SK-N-SH (cell line): Measurements from ENCODE around the gene SNX3. TPM values are rescaled to one million over a fixed set of nuclear protein-coding genes. Genes with fewer than 3 reads are reported as not detected.

ENCODE experiments used
- CTCF ChIA-PET: fragments of 300-600, 350-600 bp; formaldehyde crosslinking; extraction: SDS; loops from one replicate; lab custom pipeline; 2021; lab: Yijun Ruan, JAX
- POLR2A ChIA-PET: fragments of 350-600 bp; sonication (Branson Sonifier 250); formaldehyde crosslinking; extraction: SDS; loops from one replicate; lab custom pipeline; 2020; ENCODE audit warnings: antibody characterized with exemption, inconsistent platforms; lab: Yijun Ruan, JAX
- DNase-seq: peaks from one replicate; pipeline ENCODE4 v3.0.0; 2012
- H2AFZ ChIP-seq: fragments of 200-600 bp; sonication (generic); 2 replicates; pipeline ENCODE4 v1.8.1; 2016; ENCODE audit warnings: antibody characterized with exemption, mild to moderate bottlenecking, low read depth
- H3F3A ChIP-seq: fragments of 200-600 bp; sonication (generic); replicated peaks from 2 replicates; pipeline ENCODE3; 2016; ENCODE audit warnings: antibody characterized with exemption, mild to moderate bottlenecking; ENCODE audit not compliant: insufficient read depth
- H3K27ac ChIP-seq, 2 experiments: fragments of 200-500 bp in 1 of 2; fragments of 200-600 bp in 1 of 2; sonication (Bioruptor generic) in 1 of 2; sonication (generic), shearing (Covaris generic) in 1 of 2; 2 replicates each; pipeline versions ENCODE4 v1.5.1 to v1.6.1; 2014 to 2016; ENCODE audit warnings: low read depth in 2 of 2, inconsistent platforms in 1 of 2, low read length in 1 of 2, mild to moderate bottlenecking in 1 of 2, mixed read lengths in 1 of 2
- H3K27me3 ChIP-seq: fragments of 200-600 bp; sonication (generic), shearing (Covaris generic); 2 replicates; pipeline ENCODE4 v1.6.1; 2016; ENCODE audit warnings: mixed run types; ENCODE audit not compliant: insufficient read depth
- H3K36me3 ChIP-seq, 2 experiments: fragments of 200-500 bp in 1 of 2; fragments of 200-600 bp in 1 of 2; sonication (Bioruptor generic) in 1 of 2; sonication (generic) in 1 of 2; replicated peaks in 1 of 2; 2 replicates each; pipeline versions ENCODE3 to v1.5.1; 2014 to 2016; ENCODE audit warnings: low read length in 1 of 2, mild to moderate bottlenecking in 1 of 2; ENCODE audit not compliant: insufficient read depth in 2 of 2, control insufficient read depth in 1 of 2
- H3K4me1 ChIP-seq, 2 experiments: fragments of 200-500 bp in 1 of 2; fragments of 200-600 bp in 1 of 2; sonication (Bioruptor generic) in 1 of 2; sonication (generic), shearing (Covaris generic) in 1 of 2; 2 replicates each; pipeline versions ENCODE4 v1.5.1 to v1.6.1; 2014 to 2016; ENCODE audit warnings: low read depth in 1 of 2, low read length in 1 of 2, mixed run types in 1 of 2; ENCODE audit not compliant: insufficient read depth in 2 of 2, control insufficient read depth in 1 of 2
- H3K4me2 ChIP-seq: fragments of 200-600 bp; sonication (generic), shearing (Covaris generic); 2 replicates; pipeline ENCODE4 v1.6.1; 2017; ENCODE audit warnings: mixed run types
- H3K4me3 ChIP-seq, 2 experiments: fragments of 200-500 bp in 1 of 2; fragments of 200-600 bp in 1 of 2; sonication (Bioruptor generic) in 1 of 2; sonication (generic), shearing (Covaris generic) in 1 of 2; 2 replicates each; pipeline versions ENCODE4 v1.5.1 to v1.8.1; 2014 to 2016; ENCODE audit warnings: low read depth in 2 of 2, inconsistent platforms in 1 of 2, low read length in 1 of 2, mild to moderate bottlenecking in 1 of 2, mixed read lengths in 1 of 2, moderate library complexity in 1 of 2
- H3K79me2 ChIP-seq: fragments of 200-600 bp; sonication (generic); 2 replicates; pipeline ENCODE4 v1.8.1; 2017; ENCODE audit warnings: mild to moderate bottlenecking; ENCODE audit not compliant: insufficient read depth
- H3K9ac ChIP-seq: fragments of 200-600 bp; sonication (generic); 2 replicates; pipeline ENCODE4 v1.6.1; 2017; ENCODE audit warnings: mixed run types
- H3K9me2 ChIP-seq: fragments of 200-600 bp; sonication (generic); 2 replicates; pipeline ENCODE4 v1.6.1; 2017; ENCODE audit warnings: mixed run types
- H3K9me3 ChIP-seq: fragments of 200-600 bp; sonication (generic); 2 replicates; pipeline ENCODE4 v1.6.1; 2017; ENCODE audit warnings: mixed run types, mild to moderate bottlenecking, moderate library complexity
- H4K20me1 ChIP-seq: fragments of 200-600 bp; sonication (generic); 2 replicates; pipeline ENCODE4 v1.6.1; 2017; ENCODE audit warnings: mild to moderate bottlenecking, mixed run types; ENCODE audit not compliant: insufficient read depth
- CTCF ChIP-seq: fragments of 200-600 bp; sonication (generic); IDR thresholded peaks from 2 replicates; pipeline ENCODE4 v1.6.1; 2017; ENCODE audit warnings: antibody characterized with exemption, mild to moderate bottlenecking, moderate library complexity
- ELF1 ChIP-seq: IDR thresholded peaks from 2 replicates; pipeline ENCODE4 v1.4.0; 2012
- EZH2phosphoT487 ChIP-seq: fragments of 200-600 bp; sonication (generic); IDR thresholded peaks from 2 replicates; pipeline ENCODE4 v1.6.1; 2017; ENCODE audit warnings: low read depth, mixed run types, mild to moderate bottlenecking, antibody characterized with exemption, moderate library complexity, borderline replicate concordance
- FOXJ3 ChIP-seq: sonication (generic); formaldehyde crosslinking; IDR thresholded peaks from 2 replicates; pipeline ENCODE4 v1.5.1; 2020; ENCODE audit warnings: mild to moderate bottlenecking, missing genetic modification reagents
- GATA2 ChIP-seq: sonication (generic); formaldehyde crosslinking; IDR thresholded peaks from 2 replicates; pipeline ENCODE4 v1.5.0; 2020; ENCODE audit warnings: mild to moderate bottlenecking, missing genetic modification reagents
- IRF3 ChIP-seq: fragments of 150-350 bp; IDR thresholded peaks from 2 replicates; pipeline ENCODE4 v1.6.1; 2016; ENCODE audit warnings: mild to moderate bottlenecking, low read depth, low read length
- JUND ChIP-seq: IDR thresholded peaks from 2 replicates; pipeline ENCODE4 v1.4.0; 2012
- MXI1 ChIP-seq: IDR thresholded peaks from 2 replicates; pipeline ENCODE4 v1.6.1; 2012; ENCODE audit warnings: mild to moderate bottlenecking, low read depth, low read length, improper control_type of control experiment
- NFIC ChIP-seq: IDR thresholded peaks from 2 replicates; pipeline ENCODE4 v1.4.0; 2012; ENCODE audit warnings: borderline replicate concordance
- NRF1 ChIP-seq: IDR thresholded peaks from 2 replicates; pipeline ENCODE4 v1.6.1; 2012; ENCODE audit warnings: low read depth, mild to moderate bottlenecking, low read length
- PBX3 ChIP-seq: IDR thresholded peaks from 2 replicates; pipeline ENCODE4; 2012
- RCOR1 ChIP-seq: fragments of 150-350 bp; IDR thresholded peaks from 2 replicates; pipeline ENCODE4 v1.6.1; 2017; ENCODE audit warnings: antibody characterized with exemption, low read length
- RFX5 ChIP-seq: IDR thresholded peaks from 2 replicates; pipeline ENCODE4 v1.6.1; 2012; ENCODE audit warnings: mild to moderate bottlenecking, improper control_type of control experiment, low read length
- SIN3A ChIP-seq: IDR thresholded peaks from 2 replicates; pipeline ENCODE4 v1.6.1; 2012; ENCODE audit warnings: low read depth, mild to moderate bottlenecking, low read length, moderate library complexity, borderline replicate concordance
- TAF1 ChIP-seq: IDR thresholded peaks from 2 replicates; pipeline ENCODE4 v1.6.1; 2012; ENCODE audit warnings: low read depth, mild to moderate bottlenecking, low read length, moderate library complexity, borderline replicate concordance
- TCF12 ChIP-seq: IDR thresholded peaks from 2 replicates; pipeline ENCODE4 v1.4.0; 2012
- TEAD4 ChIP-seq: IDR thresholded peaks from 2 replicates; pipeline ENCODE4 v1.4.0; 2012; ENCODE audit warnings: mild to moderate bottlenecking, borderline replicate concordance; ENCODE audit not compliant: insufficient read depth
- WGBS: methylation state at CpG from one replicate; pipeline ENCODE4 v1.1.6; 2017; ENCODE audit warnings: low lambda C conversion rate; 5-methylcytosine and 5-hydroxymethylcytosine counted together
- polyA plus RNA-seq, 3 experiments: library from polyadenylated mRNA; depleted of rRNA; stranded (reverse); fragments of >200 nt; gene quantifications; 2 replicates each; pipeline ENCODE4 v1.2.3, GENCODE V29; 2012
- TF ChIP-seq, protein P1 (sequence below): IDR thresholded peaks from 2 replicates; pipeline ENCODE4 v1.4.0; 2012; ENCODE audit warnings: low read depth, borderline replicate concordance
- TF ChIP-seq, protein P2 (sequence below): IDR thresholded peaks from 2 replicates; pipeline ENCODE4 v1.6.1; 2012; ENCODE audit warnings: mild to moderate bottlenecking, low read depth, low read length, moderate library complexity

Gene SNX3
- polyA plus RNA-seq, 1 of the 3 experiments (the other 2 are of a cell fraction): 105 TPM

- Histone ChIP-seq H3F3A (no peaks in the 10 kb centered on the region), H3K4me3 (no peak overlapping the region), H3K27ac (no peak overlapping the region), H3K36me3 (peaks cover 2 to 3% of the 10 kb centered on the region in 2 experiments), H3K79me2 (peaks cover 28% of the 10 kb centered on the region; the same call in 1 of the 2 replicates), H4K20me1 (no peaks in the 10 kb centered on the region; the same call in 1 of the 2 replicates), H3K4me1 (no peaks in the 10 kb centered on the region), H3K9me2 (no peaks in the 10 kb centered on the region), H3K9me3 (no peaks in the 10 kb centered on the region), H3K27me3 (no peaks in the 10 kb centered on the region), H3K9ac (no peak overlapping the region), H2AFZ (no peak overlapping the region), H3K4me2 (no peak overlapping the region)
- CTCF ChIA-PET: interaction anchor here (1.0 to 1.9 kb wide), 2 partner anchors 111 to 265 kb away, joined by 3 to 6 read pairs; no protein-coding TSS in a partner anchor
- no peak for TF ChIP-seq MXI1
- TF ChIP-seq JUND: no peak
- no peak for TF ChIP-seq GATA2
- no peak for TF ChIP-seq NFIC
- no peak for TF ChIP-seq ELF1
- TF ChIP-seq TCF12: no peak
- TF ChIP-seq TAF1: no peak
- TF ChIP-seq, protein P1, sequence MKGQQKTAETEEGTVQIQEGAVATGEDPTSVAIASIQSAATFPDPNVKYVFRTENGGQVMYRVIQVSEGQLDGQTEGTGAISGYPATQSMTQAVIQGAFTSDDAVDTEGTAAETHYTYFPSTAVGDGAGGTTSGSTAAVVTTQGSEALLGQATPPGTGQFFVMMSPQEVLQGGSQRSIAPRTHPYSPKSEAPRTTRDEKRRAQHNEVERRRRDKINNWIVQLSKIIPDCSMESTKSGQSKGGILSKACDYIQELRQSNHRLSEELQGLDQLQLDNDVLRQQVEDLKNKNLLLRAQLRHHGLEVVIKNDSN: no peak
- no peak for TF ChIP-seq CTCF
- TF ChIP-seq RCOR1: no peak
- no peak for TF ChIP-seq NRF1
- TF ChIP-seq RFX5: no peak
- TF ChIP-seq TEAD4: no peak
- TF ChIP-seq PBX3: no peak
- 94% methylated on average over 3 of the region's 3 CpGs for WGBS
- POLR2A ChIA-PET: no interaction called here
- DNase-seq: no peak
Measured at GRCh38 chr6:108227290-108227689, 33.5 kb downstream of the SNX3 start.

DNA sequence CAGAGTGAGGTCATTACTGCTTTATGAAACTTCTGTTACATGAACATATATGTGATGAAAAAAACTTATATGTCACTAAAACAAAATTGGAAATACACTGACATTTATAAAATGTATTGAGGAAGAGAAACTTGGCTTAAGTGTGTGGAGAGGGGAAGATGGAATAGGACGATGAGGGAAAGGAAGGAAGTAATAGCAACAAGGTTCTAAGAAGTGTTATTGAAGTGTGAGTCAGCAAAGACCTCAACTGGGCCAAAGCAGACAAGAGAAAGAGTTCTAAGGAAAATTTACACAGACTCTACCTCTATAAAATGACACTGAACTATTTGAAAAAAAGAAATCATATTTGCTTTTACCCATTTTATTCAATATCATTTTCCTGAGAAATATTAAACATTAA is 38.3 kb downstream of the SNX3 start:
- Histone ChIP-seq H3K9ac (no peak overlapping the region), H3K27ac (no peak overlapping the region), H3K4me3 (no peak overlapping the region), H3K4me2 (no peak overlapping the region), H3K4me1 (no peaks in the 10 kb centered on the region), H3K9me2 (no peaks in the 10 kb centered on the region), H3K9me3 (no peaks in the 10 kb centered on the region), H3K27me3 (no peaks in the 10 kb centered on the region), H2AFZ (no peak overlapping the region), H3F3A (no peaks in the 10 kb centered on the region), H3K36me3 (peaks cover 16 to 30% of the 10 kb centered on the region in 2 experiments), H3K79me2 (peaks cover 15% of the 10 kb centered on the region; the same call in 1 of the 2 replicates), H4K20me1 (no peaks in the 10 kb centered on the region)
- CTCF ChIA-PET: no interaction called here
- WGBS: 82% methylated on average over 1 of the region's 1 CpG
- no peak for DNase-seq
- no peak for TF ChIP-seq JUND
- TF ChIP-seq, protein P2, sequence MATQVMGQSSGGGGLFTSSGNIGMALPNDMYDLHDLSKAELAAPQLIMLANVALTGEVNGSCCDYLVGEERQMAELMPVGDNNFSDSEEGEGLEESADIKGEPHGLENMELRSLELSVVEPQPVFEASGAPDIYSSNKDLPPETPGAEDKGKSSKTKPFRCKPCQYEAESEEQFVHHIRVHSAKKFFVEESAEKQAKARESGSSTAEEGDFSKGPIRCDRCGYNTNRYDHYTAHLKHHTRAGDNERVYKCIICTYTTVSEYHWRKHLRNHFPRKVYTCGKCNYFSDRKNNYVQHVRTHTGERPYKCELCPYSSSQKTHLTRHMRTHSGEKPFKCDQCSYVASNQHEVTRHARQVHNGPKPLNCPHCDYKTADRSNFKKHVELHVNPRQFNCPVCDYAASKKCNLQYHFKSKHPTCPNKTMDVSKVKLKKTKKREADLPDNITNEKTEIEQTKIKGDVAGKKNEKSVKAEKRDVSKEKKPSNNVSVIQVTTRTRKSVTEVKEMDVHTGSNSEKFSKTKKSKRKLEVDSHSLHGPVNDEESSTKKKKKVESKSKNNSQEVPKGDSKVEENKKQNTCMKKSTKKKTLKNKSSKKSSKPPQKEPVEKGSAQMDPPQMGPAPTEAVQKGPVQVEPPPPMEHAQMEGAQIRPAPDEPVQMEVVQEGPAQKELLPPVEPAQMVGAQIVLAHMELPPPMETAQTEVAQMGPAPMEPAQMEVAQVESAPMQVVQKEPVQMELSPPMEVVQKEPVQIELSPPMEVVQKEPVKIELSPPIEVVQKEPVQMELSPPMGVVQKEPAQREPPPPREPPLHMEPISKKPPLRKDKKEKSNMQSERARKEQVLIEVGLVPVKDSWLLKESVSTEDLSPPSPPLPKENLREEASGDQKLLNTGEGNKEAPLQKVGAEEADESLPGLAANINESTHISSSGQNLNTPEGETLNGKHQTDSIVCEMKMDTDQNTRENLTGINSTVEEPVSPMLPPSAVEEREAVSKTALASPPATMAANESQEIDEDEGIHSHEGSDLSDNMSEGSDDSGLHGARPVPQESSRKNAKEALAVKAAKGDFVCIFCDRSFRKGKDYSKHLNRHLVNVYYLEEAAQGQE: no peak
- TF ChIP-seq SIN3A: no peak
- TF ChIP-seq FOXJ3 (CRISPR knock-in tag): no peak
- no peak for TF ChIP-seq EZH2phosphoT487
- TF ChIP-seq IRF3: no peak
- POLR2A ChIA-PET: no interaction called here
